Measurements from ENCODE around the gene TERB1. TPM values are rescaled to one million over a fixed set of nuclear protein-coding genes. Genes with fewer than 3 reads are reported as not detected.

Gene TERB1
- total RNA-seq, 1 donor from 2014 or later = 0.26 TPM

DNA sequence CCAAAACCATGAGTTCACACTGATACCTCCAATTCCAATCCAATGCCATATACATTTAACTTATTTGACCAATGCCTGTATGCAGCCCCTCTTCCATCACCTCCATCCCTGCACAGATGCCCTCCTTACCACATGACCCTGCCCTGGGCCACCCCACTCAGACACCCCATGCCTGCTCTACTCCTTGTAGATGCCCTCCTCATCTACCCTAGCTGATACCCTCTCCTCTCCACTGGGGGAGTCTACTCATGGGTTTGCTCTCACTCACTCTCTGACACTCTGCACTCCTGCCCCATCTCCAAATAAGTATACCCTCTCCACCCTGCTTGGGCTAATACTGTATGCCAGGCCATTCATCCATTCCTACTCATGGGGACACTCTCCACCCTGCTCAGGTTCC lies 88.9 kb downstream of the TERB1 start:
- H3K36me3 ChIP-seq (ENCODE audit: control insufficient read depth, insufficient read depth, low read length) = no peaks in the 10 kb centered on the region
- FAIRE-seq (no peak), DNase-seq (ENCODE audit: low read depth) (no peak)
- TF ChIP-seq, protein P1, sequence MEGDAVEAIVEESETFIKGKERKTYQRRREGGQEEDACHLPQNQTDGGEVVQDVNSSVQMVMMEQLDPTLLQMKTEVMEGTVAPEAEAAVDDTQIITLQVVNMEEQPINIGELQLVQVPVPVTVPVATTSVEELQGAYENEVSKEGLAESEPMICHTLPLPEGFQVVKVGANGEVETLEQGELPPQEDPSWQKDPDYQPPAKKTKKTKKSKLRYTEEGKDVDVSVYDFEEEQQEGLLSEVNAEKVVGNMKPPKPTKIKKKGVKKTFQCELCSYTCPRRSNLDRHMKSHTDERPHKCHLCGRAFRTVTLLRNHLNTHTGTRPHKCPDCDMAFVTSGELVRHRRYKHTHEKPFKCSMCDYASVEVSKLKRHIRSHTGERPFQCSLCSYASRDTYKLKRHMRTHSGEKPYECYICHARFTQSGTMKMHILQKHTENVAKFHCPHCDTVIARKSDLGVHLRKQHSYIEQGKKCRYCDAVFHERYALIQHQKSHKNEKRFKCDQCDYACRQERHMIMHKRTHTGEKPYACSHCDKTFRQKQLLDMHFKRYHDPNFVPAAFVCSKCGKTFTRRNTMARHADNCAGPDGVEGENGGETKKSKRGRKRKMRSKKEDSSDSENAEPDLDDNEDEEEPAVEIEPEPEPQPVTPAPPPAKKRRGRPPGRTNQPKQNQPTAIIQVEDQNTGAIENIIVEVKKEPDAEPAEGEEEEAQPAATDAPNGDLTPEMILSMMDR (IDR thresholded peaks at IDR 0.05; ENCODE audit: insufficient read depth, low read length, severe bottlenecking) = no peak
- H3K4me3 ChIP-seq (ENCODE audit: low read depth, low read length) = no peak overlapping the region
- no peaks in the 10 kb centered on the region for H3K27me3 ChIP-seq (ENCODE audit: control insufficient read depth, insufficient read depth, low read length)

DNA sequence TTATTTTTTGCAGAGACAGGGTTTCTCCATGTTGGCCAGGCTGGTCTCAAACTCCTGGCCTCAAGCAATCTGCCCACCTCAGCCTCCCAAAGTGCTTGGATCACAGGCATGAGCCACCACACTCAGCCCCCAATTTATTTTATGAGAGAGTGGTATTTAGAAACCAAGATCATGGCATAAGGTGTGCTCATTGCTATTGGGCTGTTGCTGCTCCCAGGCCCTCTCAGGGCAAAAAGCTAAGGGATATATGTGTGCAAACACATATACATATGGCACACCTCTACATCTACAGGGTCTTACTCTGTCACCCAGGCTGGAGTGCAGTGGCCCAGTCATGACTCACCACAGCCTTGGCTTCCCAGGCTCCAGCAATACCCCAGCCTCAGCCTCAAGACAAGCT lies 89.8 kb downstream of the TERB1 start:
- FAIRE-seq = no peak
- no peak for DNase-seq (ENCODE audit: low read depth)
- no peak overlapping the region for H3K4me3 ChIP-seq (ENCODE audit: low read depth, low read length)
- no peaks in the 10 kb centered on the region for H3K36me3 ChIP-seq (ENCODE audit: control insufficient read depth, insufficient read depth, low read length)
- no peaks in the 10 kb centered on the region for H3K27me3 ChIP-seq (ENCODE audit: control insufficient read depth, insufficient read depth, low read length)
- TF ChIP-seq, protein P1 (IDR thresholded peaks at IDR 0.05; ENCODE audit: insufficient read depth, low read length, severe bottlenecking) = no peak

DNA sequence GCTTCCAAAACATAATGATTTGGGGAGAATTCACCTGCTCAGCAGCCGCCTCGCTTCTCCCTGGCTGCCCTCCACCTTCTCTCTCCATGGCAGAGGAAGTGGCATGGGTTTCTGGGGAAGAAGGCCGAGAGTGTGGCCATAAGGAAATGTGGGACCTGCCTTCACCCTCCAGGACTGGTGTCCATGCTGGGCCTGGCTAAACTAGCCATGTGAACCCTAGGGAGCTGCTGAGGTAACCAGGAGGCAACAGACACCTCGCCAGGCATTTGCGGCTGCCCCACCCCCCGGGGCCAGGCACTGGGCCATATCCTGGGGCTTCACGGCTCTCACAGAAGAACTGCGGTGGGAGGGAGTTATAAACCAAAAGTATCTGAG lies 94.9 kb downstream of the TERB1 start:
- FAIRE-seq (no peak), DNase-seq (ENCODE audit: low read depth) (no peak)
- H3K27me3 ChIP-seq (ENCODE audit: control insufficient read depth, insufficient read depth, low read length) = no peaks in the 10 kb centered on the region
- no peaks in the 10 kb centered on the region for H3K36me3 ChIP-seq (ENCODE audit: control insufficient read depth, insufficient read depth, low read length)
- no peak overlapping the region for H3K4me3 ChIP-seq (ENCODE audit: low read depth, low read length)
- TF ChIP-seq, protein P1 (IDR thresholded peaks at IDR 0.05; ENCODE audit: insufficient read depth, low read length, severe bottlenecking) = no peak

DNA sequence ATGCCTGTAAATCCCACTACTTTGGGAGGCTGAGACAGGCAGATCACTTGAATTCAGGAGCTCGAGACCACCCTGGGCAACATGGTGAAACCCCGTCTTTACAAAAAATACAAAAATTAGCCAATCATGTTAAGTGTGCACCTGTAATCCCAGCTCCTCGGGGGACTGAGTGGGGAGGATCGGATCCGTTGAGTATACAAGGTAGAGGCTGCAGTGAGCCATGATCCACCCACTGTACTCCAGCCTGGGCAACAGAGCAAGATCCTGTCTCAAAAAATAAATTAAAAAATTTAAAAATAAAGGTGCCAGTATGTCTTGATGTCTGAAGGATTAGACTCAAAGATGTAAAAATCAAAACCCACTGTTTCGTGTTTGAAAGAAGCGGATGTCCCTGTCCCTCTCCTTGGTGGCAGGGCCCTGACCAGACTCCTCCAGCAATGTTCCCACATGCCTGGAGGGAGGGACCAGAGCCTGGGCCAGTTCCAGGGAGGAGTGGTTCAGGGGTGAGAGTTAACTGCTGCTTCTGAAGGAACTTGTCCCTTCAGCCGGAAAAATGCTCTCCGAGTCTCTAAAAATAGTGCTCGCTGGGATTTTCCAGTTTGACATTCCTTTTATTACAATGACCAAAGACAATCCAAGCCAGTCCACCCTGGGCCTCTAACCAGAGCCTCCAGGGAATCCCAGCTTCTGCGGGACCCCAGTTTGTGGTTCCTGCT lies 95.4 kb downstream of the TERB1 start:
- no peak for FAIRE-seq

More for the DNA sequence above, 95.4 kb downstream of the TERB1 start:
- H3K36me3 ChIP-seq (ENCODE audit: control insufficient read depth, insufficient read depth, low read length) = no peaks in the 10 kb centered on the region
- TF ChIP-seq, protein P1 (IDR thresholded peaks at IDR 0.05; ENCODE audit: insufficient read depth, low read length, severe bottlenecking) = no peak
- no peaks in the 10 kb centered on the region for H3K27me3 ChIP-seq (ENCODE audit: control insufficient read depth, insufficient read depth, low read length)
- H3K4me3 ChIP-seq (ENCODE audit: low read depth, low read length) = no peak overlapping the region
- DNase-seq (ENCODE audit: low read depth) = no peak

Other genes with a start within 250 kb of the TERB1 start
- gene CKLF, start 249.0 kb downstream of the TERB1 start, total RNA-seq = 17.7 and 22.6 TPM in 2 replicates
- gene CMTM1, start 235.1 kb downstream of the TERB1 start, total RNA-seq = 0.26 and 0.38 TPM in 2 replicates
- gene CMTM2, start 222.1 kb downstream of the TERB1 start, total RNA-seq = not detected in 2 replicates
- 1.1 and 1.3 TPM in 2 replicates for gene CMTM3, start 196.9 kb downstream of the TERB1 start, total RNA-seq
- 73.0 and 83.2 TPM in 2 replicates for gene CMTM4, start 104.8 kb downstream of the TERB1 start, total RNA-seq
- gene DYNC1LI2, start 50.0 kb downstream of the TERB1 start, total RNA-seq = 127 and 138 TPM in 2 replicates
- gene NAE1, start 29.4 kb upstream of the TERB1 start, total RNA-seq = 62.4 and 63.2 TPM in 2 replicates
- not detected in 2 replicates for gene CA7, start 42.8 kb upstream of the TERB1 start, total RNA-seq
- gene PDP2, start 78.9 kb upstream of the TERB1 start, total RNA-seq = 6.3 and 9.0 TPM in 2 replicates
- gene CDH16, start 117.3 kb upstream of the TERB1 start, total RNA-seq = 1.8 and 5.8 TPM in 2 replicates
- gene RRAD, start 124.0 kb upstream of the TERB1 start, total RNA-seq = 75.0 and 130 TPM in 2 replicates
- gene CIAO2B, start 132.8 kb upstream of the TERB1 start, total RNA-seq = 227 and 333 TPM in 2 replicates
- gene CES2, start 133.9 kb upstream of the TERB1 start, total RNA-seq = 78.2 and 434 TPM in 2 replicates
- 1.6 and 6.3 TPM in 2 replicates for gene CES3, start 159.7 kb upstream of the TERB1 start, total RNA-seq
- 1.1 and 1.5 TPM in 2 replicates for gene CES4A, start 187.0 kb upstream of the TERB1 start, total RNA-seq
- 101 and 121 TPM in 2 replicates for gene CBFB, start 227.6 kb upstream of the TERB1 start, total RNA-seq